Mucosa of rectum (tissue), 2 donors: ENCODE results near the gene HLA-DRA.

ENCODE experiments used
- H3K27ac ChIP-seq, 2 donors: one replicate each; pipeline ENCODE4 v1.7.0; 2013; ENCODE audit warnings: inconsistent platforms in 2 of 2, low read depth in 2 of 2, low read length in 2 of 2
- H3K27me3 ChIP-seq, 2 donors: one replicate each; pipeline ENCODE4 v1.7.0; 2013; ENCODE audit warnings: low read length in 2 of 2; ENCODE audit not compliant: control insufficient read depth in 2 of 2, insufficient read depth in 2 of 2
- H3K36me3 ChIP-seq, 2 donors: one replicate each; pipeline ENCODE4 v1.7.0; 2013; ENCODE audit warnings: low read length in 2 of 2; ENCODE audit not compliant: control insufficient read depth in 2 of 2, insufficient read depth in 2 of 2
- H3K4me1 ChIP-seq, 2 donors: one replicate each; pipeline ENCODE4 v1.7.0; 2013; ENCODE audit warnings: low read length in 2 of 2, mild to moderate bottlenecking in 1 of 2; ENCODE audit not compliant: control insufficient read depth in 2 of 2, insufficient read depth in 2 of 2
- H3K4me3 ChIP-seq, 2 donors: one replicate each; pipeline ENCODE4 v1.7.0; 2013; ENCODE audit warnings: low read length in 2 of 2
- H3K9ac ChIP-seq, 2 donors: one replicate each; pipeline ENCODE4 v1.7.0; 2013; ENCODE audit warnings: low read length in 2 of 2, low read depth in 1 of 2, mild to moderate bottlenecking in 1 of 2
- H3K9me3 ChIP-seq, 2 donors: one replicate each; pipeline ENCODE4 v1.7.0; 2013; ENCODE audit warnings: low read length in 2 of 2; ENCODE audit not compliant: control insufficient read depth in 2 of 2
- donor health status: healthy.
- donor health status: Normal muscosa, but diverticular disease.

Gene HLA-DRA

DNA sequence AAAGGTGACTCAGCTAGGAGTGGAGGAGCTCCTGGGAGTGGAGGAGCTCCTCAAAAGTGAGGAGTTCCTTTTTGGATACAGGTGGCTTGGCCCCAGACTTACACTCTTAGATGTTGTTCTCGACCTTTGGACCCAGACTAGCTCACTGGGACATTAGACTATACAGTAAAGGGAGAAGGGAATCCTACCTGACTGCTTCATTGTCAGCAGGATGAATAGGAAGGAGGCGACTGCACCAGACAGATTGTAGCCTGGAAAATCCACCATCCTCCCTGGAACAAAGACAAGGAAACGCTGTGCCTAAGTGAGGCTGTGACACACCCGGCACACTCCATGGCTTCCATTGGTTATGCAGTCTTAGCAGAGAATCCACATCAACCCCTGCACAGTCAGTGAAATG is 32.8 kb upstream of the HLA-DRA start, which contains the start of gene BTNL2:
BTNL2 (minus strand) TSS at position 325 of the 400 bp plus-strand sequence; CDS start at position 267, 58 bp downstream.
- Histone ChIP-seq H3K27ac (no peak within 1 kb of the TSS), H3K9ac (no peak within 1 kb of the TSS), H3K9me3 (no peaks in the 10 kb centered on the region), H3K4me1 (peaks cover 4 to 5% of the 10 kb centered on the region in 2 donors), H3K36me3 (no peaks in the 10 kb centered on the region), H3K4me3 (no peak within 1 kb of the TSS), H3K27me3 (peaks cover 28 to 55% of the 10 kb centered on the region in 2 donors)

DNA sequence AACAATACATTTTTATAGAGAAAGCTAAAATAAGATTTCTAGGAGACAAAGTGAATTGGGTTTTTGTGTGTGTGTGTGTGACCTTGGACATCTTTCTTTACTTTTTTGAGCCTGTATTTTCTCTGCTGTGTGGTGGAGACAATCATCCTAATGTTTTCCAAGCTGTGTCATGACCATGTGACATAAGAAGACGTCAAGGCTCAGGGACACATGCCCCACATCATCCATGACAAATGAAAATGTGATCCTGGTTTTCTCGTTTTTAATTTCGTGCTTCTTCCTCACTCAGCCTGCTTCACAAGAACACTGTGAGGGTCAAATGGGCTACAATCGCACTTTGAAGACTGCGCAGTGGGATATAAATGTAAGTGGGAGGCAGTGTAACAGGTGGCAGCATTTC is 28.8 kb upstream of the HLA-DRA start:
- no peak overlapping the region for H3K4me3 ChIP-seq
- H3K27ac ChIP-seq = no peak overlapping the region
- H3K36me3 ChIP-seq = no peaks in the 10 kb centered on the region
- peaks cover 22 to 43% of the 10 kb centered on the region in 2 donors for H3K27me3 ChIP-seq
- H3K4me1 ChIP-seq = peaks cover 10 to 12% of the 10 kb centered on the region in 2 donors
- H3K9ac ChIP-seq = no peak overlapping the region
- H3K9me3 ChIP-seq = no peaks in the 10 kb centered on the region

DNA sequence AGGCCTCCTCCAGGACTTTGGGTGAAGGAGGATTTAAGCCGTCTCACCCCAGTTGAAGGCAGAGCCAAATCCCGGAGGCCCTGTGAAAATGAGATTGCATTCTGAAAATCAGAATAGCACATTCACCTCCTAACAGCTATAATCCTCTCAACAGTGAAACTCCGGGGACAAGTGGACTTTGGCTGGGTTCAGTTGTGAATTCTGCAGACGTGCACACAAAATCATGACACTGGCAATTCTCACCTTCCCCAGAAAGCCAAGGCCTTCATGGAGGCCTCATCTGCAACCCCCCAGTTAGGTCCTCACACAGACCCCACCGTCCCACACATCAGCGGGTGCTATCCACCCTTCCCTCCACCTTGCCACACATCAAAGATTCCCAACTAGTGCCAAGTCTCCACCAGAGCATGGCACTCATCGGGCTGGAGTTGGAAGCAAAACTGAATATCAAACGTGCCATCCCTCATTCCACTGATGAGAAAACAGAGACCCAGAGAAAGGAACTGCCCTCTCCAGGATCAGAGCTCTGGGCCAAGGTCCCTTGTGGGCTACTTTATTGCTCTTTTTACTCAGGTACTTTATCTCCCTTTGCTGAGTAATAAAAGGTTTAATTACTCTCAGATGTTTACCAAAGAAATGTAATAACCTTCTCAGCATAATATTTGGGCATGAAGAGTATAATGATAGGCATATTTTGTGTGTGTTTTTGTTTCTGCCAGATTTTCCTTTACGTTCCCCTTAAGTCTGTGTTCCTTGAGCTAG is 27.9 kb upstream of the HLA-DRA start:
- peaks cover 10 to 12% of the 10 kb centered on the region in 2 donors for H3K4me1 ChIP-seq
- H3K4me3 ChIP-seq = peak overlapping the region in 1 of 2 donors; percentile 13
- no peaks in the 10 kb centered on the region for H3K9me3 ChIP-seq
- peaks cover 26 to 45% of the 10 kb centered on the region in 2 donors for H3K27me3 ChIP-seq
- no peak overlapping the region for H3K27ac ChIP-seq
- no peaks in the 10 kb centered on the region for H3K36me3 ChIP-seq
- H3K9ac ChIP-seq = no peak overlapping the region

DNA sequence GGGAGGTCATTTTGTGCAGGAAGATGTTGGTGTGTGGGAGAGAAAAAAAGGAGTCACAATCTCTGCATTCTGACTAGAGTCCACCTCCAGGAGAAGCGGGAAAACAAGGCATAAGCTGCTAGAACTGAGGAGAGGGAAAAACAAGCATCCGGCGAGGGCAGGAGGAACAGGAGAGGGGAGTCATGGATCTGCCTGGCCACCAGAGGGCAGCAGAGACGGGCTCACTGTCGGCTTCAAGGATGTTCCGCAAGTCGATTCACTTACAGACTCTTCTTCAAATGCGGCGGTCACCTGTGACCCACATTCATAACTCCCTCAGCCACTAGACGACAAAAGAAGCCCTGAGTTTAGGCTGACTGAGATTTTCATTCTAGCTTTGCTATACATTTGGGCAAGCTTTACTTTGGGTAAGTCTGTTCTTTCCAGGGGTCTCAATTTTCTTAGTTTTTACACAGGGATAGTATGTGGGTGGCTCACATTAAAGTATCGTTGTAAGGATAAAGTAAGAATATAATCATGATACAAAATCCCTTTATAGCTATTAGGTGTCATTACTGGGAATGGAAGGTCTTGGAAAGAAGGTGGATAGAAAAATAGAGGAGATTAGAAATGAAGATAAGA is 26.1 kb upstream of the HLA-DRA start:
- H3K27me3 ChIP-seq = peaks cover 23 to 32% of the 10 kb centered on the region in 2 donors
- H3K27ac ChIP-seq = no peak overlapping the region
- no peaks in the 10 kb centered on the region for H3K36me3 ChIP-seq
- H3K4me3 ChIP-seq = no peak overlapping the region
- H3K9ac ChIP-seq = no peak overlapping the region
- peaks cover 10 to 12% of the 10 kb centered on the region in 2 donors for H3K4me1 ChIP-seq
- no peaks in the 10 kb centered on the region for H3K9me3 ChIP-seq

DNA sequence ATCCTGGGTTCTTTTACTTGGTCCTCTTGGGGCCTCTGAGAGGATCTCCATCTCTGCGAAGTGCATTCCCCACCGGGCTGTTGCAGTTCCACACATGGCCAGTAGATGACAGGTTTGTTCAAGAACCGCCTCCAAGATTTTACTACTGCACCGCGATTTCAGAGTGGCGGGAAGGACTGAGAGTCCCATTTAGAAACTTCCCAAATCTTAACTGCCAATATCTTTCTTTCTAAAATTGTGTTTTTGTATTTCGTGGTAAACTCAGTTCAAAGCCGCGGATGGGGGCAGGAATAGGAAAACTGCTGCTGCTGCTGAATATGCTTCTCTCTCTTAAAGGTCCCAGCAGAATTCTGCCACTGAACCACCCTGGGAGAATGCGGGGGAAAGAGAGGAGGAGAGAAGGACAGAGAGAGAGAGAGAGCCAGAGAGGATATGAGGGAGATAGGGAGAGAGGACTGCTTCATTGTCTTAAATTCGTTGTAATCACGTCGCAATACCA is 24.1 kb upstream of the HLA-DRA start:
- no peak overlapping the region for H3K9ac ChIP-seq
- no peak overlapping the region for H3K4me3 ChIP-seq
- no peaks in the 10 kb centered on the region for H3K9me3 ChIP-seq
- peaks cover 25 to 32% of the 10 kb centered on the region in 2 donors for H3K27me3 ChIP-seq
- H3K4me1 ChIP-seq = peaks cover 10 to 12% of the 10 kb centered on the region in 2 donors
- no peak overlapping the region for H3K27ac ChIP-seq
- H3K36me3 ChIP-seq = no peaks in the 10 kb centered on the region

DNA sequence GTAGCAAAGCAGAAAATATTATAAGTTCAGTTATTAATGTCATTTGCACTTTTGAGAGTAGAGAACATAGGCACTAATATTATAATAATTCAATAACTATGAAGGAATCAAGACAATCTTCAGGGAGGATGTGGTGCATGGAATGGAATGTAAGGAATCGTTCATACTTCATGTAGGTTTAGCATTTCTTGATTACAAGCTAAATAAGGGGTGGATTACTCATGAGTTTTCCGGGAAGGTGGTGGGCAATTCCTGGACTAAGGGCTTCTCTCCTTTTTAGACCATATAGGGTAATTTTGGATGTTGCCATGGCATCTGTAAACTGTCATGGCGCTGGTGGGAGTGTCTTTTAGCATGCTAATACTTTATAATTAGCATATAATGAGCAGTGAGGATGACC is 23.7 kb upstream of the HLA-DRA start:
- Histone ChIP-seq H3K4me1 (peaks cover 10 to 12% of the 10 kb centered on the region in 2 donors), H3K27me3 (peaks cover 27 to 36% of the 10 kb centered on the region in 2 donors), H3K4me3 (no peak overlapping the region)

DNA sequence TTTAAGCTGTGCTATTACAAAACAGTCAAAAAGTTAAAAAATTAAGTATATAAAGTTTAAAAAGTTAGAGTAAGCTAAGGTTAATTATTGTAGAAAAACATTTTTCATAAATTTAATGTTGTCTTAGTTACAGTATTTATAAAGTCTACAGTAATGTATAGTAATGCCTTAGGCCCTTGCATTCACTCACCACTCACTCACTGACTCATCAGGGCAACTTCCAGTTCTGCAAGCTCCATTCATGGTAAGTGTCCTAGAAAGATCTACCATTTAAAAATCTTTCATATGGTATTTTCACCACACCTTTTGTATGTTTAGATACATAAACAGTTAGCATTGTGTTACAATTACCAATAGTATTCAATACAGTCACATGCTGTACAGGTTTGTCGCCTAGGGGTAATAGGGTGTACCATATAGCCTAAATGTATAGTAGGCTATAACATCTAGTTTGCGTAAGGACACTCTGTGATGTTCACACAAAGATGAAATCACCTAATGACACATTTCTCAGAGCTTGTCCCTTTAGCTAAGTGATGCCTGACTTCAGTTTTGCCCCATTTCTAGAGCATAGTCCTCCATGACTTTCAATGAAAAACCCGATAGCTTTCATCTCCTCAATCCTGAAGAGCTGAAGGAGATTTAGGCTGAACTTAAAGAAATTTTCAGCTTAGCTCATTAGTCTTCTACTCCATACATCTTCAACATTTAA is 14.9 kb upstream of the HLA-DRA start:
- H3K9ac ChIP-seq = no peak overlapping the region
- H3K9me3 ChIP-seq = no peaks in the 10 kb centered on the region
- H3K4me3 ChIP-seq = no peak overlapping the region
- peaks cover 8 to 11% of the 10 kb centered on the region in 2 donors for H3K27me3 ChIP-seq
- H3K27ac ChIP-seq = no peak overlapping the region
- no peaks in the 10 kb centered on the region for H3K36me3 ChIP-seq
- H3K4me1 ChIP-seq = no peaks in the 10 kb centered on the region

More for the DNA sequence above, 23.7 kb upstream of the HLA-DRA start:
- Histone ChIP-seq H3K9ac (no peak overlapping the region), H3K36me3 (no peaks in the 10 kb centered on the region), H3K27ac (no peak overlapping the region), H3K9me3 (no peaks in the 10 kb centered on the region)

DNA sequence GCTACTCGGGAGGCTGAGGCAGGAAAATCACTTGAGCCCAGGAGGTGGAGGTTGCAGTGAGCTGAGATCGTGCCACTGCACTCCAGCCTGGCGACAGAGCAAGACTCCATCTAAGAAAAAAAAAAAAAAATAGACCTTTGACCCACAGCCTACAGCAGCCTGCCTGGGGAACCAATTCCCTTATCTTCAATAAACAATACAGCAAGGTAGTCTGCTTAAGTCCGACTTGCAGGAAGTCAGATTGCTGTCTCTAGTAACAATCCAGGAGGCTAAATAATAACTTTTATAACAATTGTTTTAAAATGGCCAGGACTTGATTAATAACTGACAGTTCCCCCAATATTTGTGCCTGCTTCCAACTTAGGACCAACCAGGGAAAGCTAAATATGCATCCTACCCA is 13.3 kb upstream of the HLA-DRA start:
- Histone ChIP-seq H3K4me1 (no peaks in the 10 kb centered on the region), H3K27ac (no peak overlapping the region), H3K4me3 (no peak overlapping the region), H3K36me3 (no peaks in the 10 kb centered on the region), H3K27me3 (no peaks in the 10 kb centered on the region), H3K9ac (no peak overlapping the region), H3K9me3 (no peaks in the 10 kb centered on the region)

DNA sequence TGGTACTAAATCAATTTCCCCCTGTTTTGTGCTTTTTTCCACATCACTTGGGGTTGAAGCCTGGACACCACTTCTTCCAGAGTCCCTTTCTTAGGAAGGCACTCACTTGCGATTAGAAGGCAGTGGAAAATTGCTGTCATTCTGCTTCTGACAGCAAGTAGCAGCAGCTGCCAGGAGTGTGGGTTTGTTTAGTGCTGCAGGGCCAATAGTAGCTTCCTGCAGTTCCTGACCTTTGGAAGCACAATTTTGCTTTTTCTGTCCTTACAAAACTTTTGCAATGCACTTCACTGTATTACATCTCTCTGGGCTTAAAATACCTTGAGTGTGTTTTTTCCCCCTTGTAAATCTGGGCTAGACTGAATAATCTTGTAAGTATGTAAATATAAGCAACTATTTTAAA is 12.5 kb upstream of the HLA-DRA start:
- no peaks in the 10 kb centered on the region for H3K36me3 ChIP-seq
- no peaks in the 10 kb centered on the region for H3K9me3 ChIP-seq
- H3K4me3 ChIP-seq = no peak overlapping the region
- no peaks in the 10 kb centered on the region for H3K4me1 ChIP-seq
- H3K9ac ChIP-seq = no peak overlapping the region
- H3K27ac ChIP-seq = no peak overlapping the region
- H3K27me3 ChIP-seq = no peaks in the 10 kb centered on the region
